Skeletal muscle cell (primary cell): ENCODE results near the gene PI16.
A peak's percentile ranks its signal among the peaks of the same experiment; 100 is the strongest.
"Not testable (repeated sequence)": the region's sequence is repeated elsewhere in the genome, so short reads cannot be mapped to it uniquely, and the experiment has no call there.

Source experiments
- DNase-seq: peaks from one replicate; pipeline ENCODE4 v3.0.0-alpha.2; 2010; ENCODE audit warnings: low read depth
- H3K4me3 ChIP-seq: 2 replicates; pipeline ENCODE4 v1.5.1; 2011; ENCODE audit warnings: low read depth, mild to moderate bottlenecking, control low read depth, low read length, moderate library complexity

The PI16 gene

GRCh38 chr6:36927691-36928546 lies 26.6 kb upstream of the PI16 start:
- no peak for DNase-seq
- no peak overlapping the region for H3K4me3 ChIP-seq

- no peak overlapping the region for H3K4me3 ChIP-seq
- DNase-seq = no peak
These were observed 26.0 kb upstream of the PI16 start for GRCh38 chr6:36928547-36928918.

GRCh38 chr6:36929152-36929551 lies 25.4 kb upstream of the PI16 start:
- no peak overlapping the region for H3K4me3 ChIP-seq
- no peak for DNase-seq

GRCh38 chr6:36929607-36930006 lies 24.9 kb upstream of the PI16 start:
- peak; percentile 65 for DNase-seq
- H3K4me3 ChIP-seq = no peak overlapping the region

- DNase-seq = no peak
- H3K4me3 ChIP-seq = no peak overlapping the region
These were observed 24.1 kb upstream of the PI16 start for GRCh38 chr6:36930483-36930882.

GRCh38 chr6:36933102-36933501 lies 21.4 kb upstream of the PI16 start:
- no peak for DNase-seq

GRCh38 chr6:36933519-36933918 lies 21.0 kb upstream of the PI16 start:
- no peak overlapping the region for H3K4me3 ChIP-seq
- no peak for DNase-seq

More at GRCh38 chr6:36933102-36933501, 21.4 kb upstream of the PI16 start:
- H3K4me3 ChIP-seq = no peak overlapping the region

GRCh38 chr6:36934901-36935300 lies 19.6 kb upstream of the PI16 start:
- DNase-seq = no peak
- H3K4me3 ChIP-seq = no peak overlapping the region

- H3K4me3 ChIP-seq = no peak overlapping the region
- no peak for DNase-seq
These were observed 17.7 kb upstream of the PI16 start for GRCh38 chr6:36936824-36937223.

GRCh38 chr6:36937896-36938295 lies 16.6 kb upstream of the PI16 start:
- H3K4me3 ChIP-seq = no peak overlapping the region
- no peak for DNase-seq

- H3K4me3 ChIP-seq = no peak overlapping the region
- peak; percentile 81 for DNase-seq
These were observed 16.0 kb upstream of the PI16 start for GRCh38 chr6:36938536-36938935.

- not testable (repeated sequence) for DNase-seq, H3K4me3 ChIP-seq
These were observed 15.5 kb upstream of the PI16 start for GRCh38 chr6:36939005-36939404.

- no peak overlapping the region for H3K4me3 ChIP-seq
These were observed 14.5 kb upstream of the PI16 start for GRCh38 chr6:36940027-36940426.

GRCh38 chr6:36941561-36941960 lies 13.0 kb upstream of the PI16 start:
- DNase-seq, H3K4me3 ChIP-seq: not testable (repeated sequence)

More at GRCh38 chr6:36940027-36940426, 14.5 kb upstream of the PI16 start:
- no peak for DNase-seq

- H3K4me3 ChIP-seq, DNase-seq: not testable (repeated sequence)
These were observed 12.2 kb upstream of the PI16 start for GRCh38 chr6:36942329-36942728.

- DNase-seq = no peak
- H3K4me3 ChIP-seq = no peak overlapping the region
These were observed 9.9 kb upstream of the PI16 start for GRCh38 chr6:36944650-36945049.

GRCh38 chr6:36945301-36945700 lies 9.2 kb upstream of the PI16 start:
- no peak for DNase-seq
- H3K4me3 ChIP-seq = no peak overlapping the region

- no peak for DNase-seq
These were observed 8.0 kb upstream of the PI16 start for GRCh38 chr6:36946526-36946925.

GRCh38 chr6:36947570-36948351 lies 6.8 kb upstream of the PI16 start:
- no peak overlapping the region for H3K4me3 ChIP-seq
- DNase-seq = no peak

More at GRCh38 chr6:36946526-36946925, 8.0 kb upstream of the PI16 start:
- no peak overlapping the region for H3K4me3 ChIP-seq

GRCh38 chr6:36949076-36949475 lies 5.5 kb upstream of the PI16 start:
- H3K4me3 ChIP-seq, DNase-seq: not testable (repeated sequence)

GRCh38 chr6:36949636-36950035 lies 4.9 kb upstream of the PI16 start:
- no peak overlapping the region for H3K4me3 ChIP-seq
- DNase-seq = no peak
